ENCODE data around the gene PIRT.

The PIRT gene

GRCh38 chr17:10815319-10815718 lies 22.6 kb downstream of the PIRT start:
- DNase-seq = no peak

- no peak for DNase-seq
These were observed 23.8 kb downstream of the PIRT start for GRCh38 chr17:10814075-10814474.

- no peak for DNase-seq
These were observed 25.2 kb downstream of the PIRT start for GRCh38 chr17:10812674-10813073.

GRCh38 chr17:10809605-10810004 lies 28.3 kb downstream of the PIRT start:
- DNase-seq = no peak

GRCh38 chr17:10807704-10808128 lies 30.2 kb downstream of the PIRT start:
- DNase-seq = no peak

GRCh38 chr17:10806545-10807262 lies 31.2 kb downstream of the PIRT start:
- DNase-seq = no peak

GRCh38 chr17:10805911-10806310 lies 32.0 kb downstream of the PIRT start:
- no peak for DNase-seq

GRCh38 chr17:10804546-10804945 lies 33.3 kb downstream of the PIRT start:
- DNase-seq = no peak

GRCh38 chr17:10803830-10804475 lies 33.9 kb downstream of the PIRT start, which contains the start of gene TMEM238L:
TMEM238L (minus strand) TSS chr17:10804099; CDS start chr17:10803963, 136 bp downstream.
- DNase-seq = no peak

GRCh38 chr17:10803350-10803749 lies 34.5 kb downstream of the PIRT start:
- no peak for DNase-seq

GRCh38 chr17:10802496-10803284 lies 35.2 kb downstream of the PIRT start:
- no peak for DNase-seq

- no peak for DNase-seq
These were observed 38.5 kb downstream of the PIRT start for GRCh38 chr17:10799407-10799806.

GRCh38 chr17:10798910-10799309 lies 39.0 kb downstream of the PIRT start:
- DNase-seq = no peak

- no peak for DNase-seq
These were observed 39.5 kb downstream of the PIRT start for GRCh38 chr17:10798332-10798749.

- no peak for DNase-seq
These were observed 40.2 kb downstream of the PIRT start for GRCh38 chr17:10797476-10798328.

GRCh38 chr17:10793816-10794215 lies 44.1 kb downstream of the PIRT start:
- DNase-seq = no peak

- no peak for DNase-seq
These were observed 44.6 kb downstream of the PIRT start for GRCh38 chr17:10793256-10793655.

GRCh38 chr17:10792151-10792550 lies 45.7 kb downstream of the PIRT start:
- no peak for DNase-seq

GRCh38 chr17:10790491-10791401 lies 47.1 kb downstream of the PIRT start:
- DNase-seq = no peak

- no peak for DNase-seq
These were observed 48.1 kb downstream of the PIRT start for GRCh38 chr17:10789694-10790271.
